CD4-positive, alpha-beta T cell treated with Interleukin-2 at 100 ng/mL for 4 hours (primary cell): ENCODE measurements around the gene NGFR.

Source experiments
- DNase-seq: peaks from one replicate; pipeline ENCODE4 v3.0.0-alpha.2; 2020; ENCODE audit warnings: low spot score

The NGFR gene

GRCh38 chr17:49515196-49515770 is 20.2 kb downstream of the NGFR start:
- no peak for DNase-seq

DNA sequence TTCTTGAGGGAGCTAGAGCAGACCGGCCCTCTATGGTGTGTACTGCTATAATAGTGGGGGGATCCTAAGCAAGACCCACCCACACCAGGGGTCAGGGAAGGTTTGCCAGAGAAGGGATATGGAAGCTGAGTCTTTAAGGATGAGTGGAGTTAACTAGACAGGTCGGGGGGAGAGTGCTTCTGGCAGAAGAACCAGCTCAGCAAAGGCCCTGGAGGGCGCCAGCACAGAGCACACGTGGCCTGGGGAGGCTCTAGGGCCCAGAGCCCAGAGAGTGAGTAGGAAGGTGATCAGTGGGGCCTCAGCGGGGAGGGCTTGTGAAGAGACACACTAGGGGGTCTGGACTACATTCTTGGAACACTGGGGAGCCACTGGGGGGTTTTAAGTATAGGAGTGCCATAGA is 21.1 kb downstream of the NGFR start:
- no peak for DNase-seq

DNA sequence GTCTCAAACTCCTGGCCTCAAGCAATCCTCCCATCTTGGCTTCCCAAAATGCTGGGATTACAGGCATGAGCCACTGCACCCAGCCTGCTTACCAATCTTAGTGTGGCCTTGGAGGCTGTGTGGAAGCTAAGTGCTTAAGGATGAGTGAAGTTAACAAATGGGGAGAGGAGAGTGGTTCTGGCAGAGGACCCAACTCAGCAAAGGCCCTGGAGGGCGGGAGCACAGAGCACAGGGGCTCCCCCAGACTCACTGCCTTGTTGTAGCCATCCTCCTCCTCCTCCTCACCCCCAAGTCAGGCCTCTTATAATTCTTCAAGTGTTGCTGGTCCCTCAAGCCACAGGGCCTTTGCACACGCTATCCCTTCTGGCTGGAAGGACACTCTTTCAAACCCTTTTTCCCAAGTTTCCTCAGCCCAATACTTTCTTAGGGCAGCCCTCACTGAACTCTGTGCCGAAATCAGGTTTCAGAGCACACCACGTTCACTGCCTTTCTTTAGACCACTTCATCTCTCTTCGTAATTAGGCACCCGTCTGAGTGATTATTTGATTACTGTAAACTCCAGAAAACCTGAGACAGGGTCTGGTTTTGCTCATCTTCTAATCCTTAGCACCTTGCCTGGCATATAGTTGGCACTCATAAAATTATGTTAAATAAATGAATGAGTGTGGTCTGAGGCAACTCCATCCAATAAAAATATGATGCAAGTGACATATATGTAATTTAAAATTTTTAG is 23.4 kb downstream of the NGFR start:
- no peak for DNase-seq

DNA sequence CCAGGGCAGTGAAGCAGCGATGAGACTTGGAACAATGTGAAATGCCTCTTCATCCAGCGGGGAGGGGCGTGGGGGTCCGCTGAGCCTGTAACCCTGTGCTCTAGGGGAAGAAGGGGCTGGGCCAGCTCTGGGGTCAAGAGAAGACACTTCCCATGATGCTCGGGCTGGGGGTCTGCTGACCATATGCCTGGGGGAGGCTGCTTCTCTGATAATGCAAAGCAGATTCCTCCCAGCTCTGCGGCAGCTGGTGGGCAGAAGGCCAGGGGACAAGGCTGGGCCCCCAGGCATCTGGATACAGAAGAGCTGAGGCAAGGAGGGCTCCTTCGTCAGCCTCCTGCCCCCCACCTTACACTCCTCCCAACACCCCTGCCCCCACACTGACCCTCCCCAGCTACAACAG is 24.7 kb downstream of the NGFR start:
- no peak for DNase-seq

DNA sequence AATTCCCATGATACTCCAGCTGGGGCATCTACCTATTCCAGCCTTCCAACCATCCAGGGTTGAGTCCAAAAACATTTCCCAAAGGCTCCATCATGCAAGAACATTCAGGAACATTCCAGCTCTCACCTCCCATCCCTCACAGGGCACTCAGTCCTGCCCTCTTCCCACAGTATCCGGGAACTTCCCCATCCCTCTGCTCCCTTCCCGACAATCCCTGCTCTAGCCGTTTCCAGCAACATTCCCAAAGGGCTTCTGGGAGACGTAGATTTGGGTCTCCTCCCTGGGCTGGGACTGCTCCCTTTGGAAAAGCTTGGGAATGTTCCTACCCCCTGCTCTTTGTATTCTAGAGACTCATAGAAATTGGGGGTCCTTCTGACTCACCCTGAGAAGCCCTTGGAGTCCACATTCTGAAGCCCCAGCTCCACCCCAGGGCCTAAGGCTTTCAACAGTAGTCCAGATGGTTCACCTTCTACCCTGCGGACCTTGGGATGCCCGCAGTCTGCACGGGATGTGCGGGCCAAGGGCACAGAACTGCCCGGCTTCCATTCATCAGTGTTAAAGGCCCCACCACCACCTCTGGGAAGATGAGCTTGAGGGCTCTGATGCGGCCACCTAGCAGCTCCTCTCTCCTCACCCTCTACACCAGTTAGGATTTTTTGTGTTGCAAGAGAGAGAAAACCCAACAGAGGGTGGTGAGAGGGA is 25.4 kb downstream of the NGFR start:
- no peak for DNase-seq

DNA sequence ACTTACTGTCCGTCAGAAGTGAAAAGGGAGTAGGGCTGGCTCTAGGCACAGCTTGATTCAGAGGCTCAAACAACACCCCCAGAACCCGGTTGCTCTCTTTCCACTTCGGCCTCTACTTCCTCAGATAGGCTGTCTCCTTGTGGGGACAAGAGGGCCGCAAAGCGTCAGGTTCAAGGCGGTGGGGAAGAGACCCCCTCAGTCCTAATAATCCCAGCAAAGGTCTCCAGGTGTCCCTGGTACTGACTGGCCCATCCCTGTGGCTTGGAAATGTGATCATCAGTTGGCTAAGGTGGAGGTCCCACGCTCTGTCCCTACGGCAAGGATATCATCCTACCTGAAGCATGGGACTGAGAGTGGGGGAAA is 26.0 kb downstream of the NGFR start:
- DNase-seq, result no peak

DNA sequence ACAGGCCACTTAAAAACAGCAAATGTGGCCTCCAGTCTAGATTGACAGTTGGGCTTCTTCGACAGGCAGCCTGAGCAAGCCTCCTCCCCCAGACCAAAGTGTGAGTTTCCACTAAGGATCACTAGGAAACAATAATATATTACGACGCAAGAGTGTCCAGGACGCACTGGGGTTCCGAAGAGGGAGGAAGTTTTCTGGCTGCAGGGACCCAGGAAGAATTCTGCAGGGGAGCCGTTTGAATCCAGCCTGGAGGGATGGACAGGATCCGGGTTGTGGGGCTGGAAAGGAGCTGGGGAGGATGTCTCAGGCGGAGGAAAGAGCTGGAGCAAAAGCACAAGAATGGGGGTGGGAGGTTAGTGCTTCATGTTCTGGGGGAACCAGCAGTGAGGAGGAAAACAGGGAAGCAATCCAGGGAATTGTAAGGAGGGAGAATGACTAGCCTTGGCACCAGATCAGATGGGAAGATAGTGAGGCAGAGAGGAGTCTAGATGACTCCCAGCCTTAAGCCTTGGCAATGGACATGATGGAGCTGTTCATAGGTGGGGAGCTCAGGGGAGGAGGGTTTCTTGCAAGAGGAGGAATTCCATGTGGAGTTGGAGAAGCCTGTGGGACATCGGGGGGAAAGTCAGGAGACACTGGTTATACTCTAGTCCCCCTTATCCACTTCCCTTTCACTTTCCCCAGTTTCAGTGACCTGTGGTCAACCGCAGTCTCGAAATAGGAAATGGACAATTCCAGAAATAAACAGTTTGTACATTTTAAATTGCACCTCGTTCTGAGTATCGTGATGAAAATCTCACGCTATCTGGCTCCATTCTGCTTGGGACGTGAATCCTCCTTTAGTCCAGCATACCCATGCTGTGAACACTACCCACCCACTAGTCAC is 26.6 kb downstream of the NGFR start:
- no peak for DNase-seq

GRCh38 chr17:49522357-49522890 is 27.3 kb downstream of the NGFR start:
- no peak for DNase-seq

- DNase-seq, result no peak
These were observed 28.1 kb downstream of the NGFR start for GRCh38 chr17:49523196-49523595.

DNA sequence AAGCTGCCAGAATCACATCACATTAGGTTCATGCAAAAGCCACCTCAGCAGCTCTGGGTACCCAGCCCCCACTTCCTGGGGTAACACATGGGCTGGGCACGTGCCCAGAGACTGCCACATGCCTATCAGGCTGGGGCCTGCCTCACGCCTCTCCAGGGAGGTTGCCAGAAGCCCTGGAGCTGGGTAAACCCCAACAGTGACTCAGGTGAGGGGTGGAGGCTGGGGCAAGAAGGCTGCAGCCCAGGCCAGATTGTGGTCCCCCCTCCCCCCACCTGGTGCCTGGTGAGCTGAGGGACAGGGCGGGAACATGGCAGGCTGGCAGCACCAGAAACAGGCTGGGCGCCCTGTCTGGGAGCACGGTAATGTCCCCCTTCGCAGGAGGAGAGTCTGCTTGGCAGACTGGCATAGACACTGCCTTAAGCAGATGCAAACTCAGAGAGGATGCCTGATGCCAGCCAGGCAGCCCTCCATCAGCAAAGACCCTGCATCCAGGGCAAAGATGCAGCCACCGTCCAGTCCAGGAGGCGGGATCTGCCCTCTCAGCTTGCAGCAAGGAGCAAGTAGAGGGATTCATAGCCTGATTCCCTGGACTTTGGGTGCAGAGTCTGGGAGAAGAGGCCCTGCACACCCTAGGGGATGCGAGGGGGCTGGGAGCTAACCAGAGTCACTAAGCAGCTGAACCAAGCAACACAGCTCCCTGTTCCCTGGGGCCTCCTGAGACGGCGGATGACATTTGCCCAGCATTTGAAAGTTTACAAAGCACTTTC is 28.8 kb downstream of the NGFR start:
- DNase-seq, result no peak

GRCh38 chr17:49524473-49525359 is 29.6 kb downstream of the NGFR start:
- DNase-seq, result no peak

DNA sequence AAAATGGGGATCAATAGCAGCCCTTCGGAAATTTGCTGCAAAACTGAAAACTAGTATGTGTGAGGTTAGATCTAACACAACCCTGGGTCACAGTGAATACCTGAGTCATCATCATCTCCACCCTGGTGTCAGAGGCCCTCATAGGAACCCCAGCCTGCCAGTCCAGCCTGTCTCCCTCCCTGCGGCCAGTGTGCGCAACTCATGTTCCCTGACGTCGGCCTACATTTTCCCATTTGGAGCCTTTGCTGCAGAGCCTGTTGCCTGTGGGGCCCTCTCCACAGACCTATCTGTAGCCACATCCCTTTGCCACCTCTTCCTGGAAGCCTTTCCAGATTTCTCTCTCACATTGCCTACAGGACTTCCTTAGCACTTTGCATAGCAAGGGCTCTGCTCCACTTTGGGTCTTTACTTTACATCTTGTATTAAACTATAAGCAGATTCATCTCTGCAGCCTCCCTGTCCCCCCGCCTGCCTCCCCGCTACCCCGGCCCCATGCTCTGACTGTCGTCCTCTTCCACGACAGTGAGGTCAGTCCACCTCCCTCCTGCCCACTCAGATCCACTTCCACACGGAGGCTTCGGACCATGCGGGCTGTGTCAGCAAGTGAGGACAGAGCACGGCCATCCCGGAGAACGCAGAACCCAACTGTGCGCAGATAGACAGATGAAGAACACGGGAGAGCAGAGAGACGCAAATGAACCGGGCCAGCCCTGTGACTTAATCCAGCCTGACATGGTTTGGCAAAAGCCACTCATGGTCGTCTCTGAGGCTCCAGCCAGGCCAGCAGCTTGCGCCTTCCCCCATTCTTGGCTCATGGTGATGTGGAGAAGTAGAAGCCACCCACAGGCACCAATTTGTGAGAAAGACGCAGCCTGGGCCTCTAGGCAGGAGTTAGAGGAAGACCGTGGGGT is 31.0 kb downstream of the NGFR start:
- no peak for DNase-seq

DNA sequence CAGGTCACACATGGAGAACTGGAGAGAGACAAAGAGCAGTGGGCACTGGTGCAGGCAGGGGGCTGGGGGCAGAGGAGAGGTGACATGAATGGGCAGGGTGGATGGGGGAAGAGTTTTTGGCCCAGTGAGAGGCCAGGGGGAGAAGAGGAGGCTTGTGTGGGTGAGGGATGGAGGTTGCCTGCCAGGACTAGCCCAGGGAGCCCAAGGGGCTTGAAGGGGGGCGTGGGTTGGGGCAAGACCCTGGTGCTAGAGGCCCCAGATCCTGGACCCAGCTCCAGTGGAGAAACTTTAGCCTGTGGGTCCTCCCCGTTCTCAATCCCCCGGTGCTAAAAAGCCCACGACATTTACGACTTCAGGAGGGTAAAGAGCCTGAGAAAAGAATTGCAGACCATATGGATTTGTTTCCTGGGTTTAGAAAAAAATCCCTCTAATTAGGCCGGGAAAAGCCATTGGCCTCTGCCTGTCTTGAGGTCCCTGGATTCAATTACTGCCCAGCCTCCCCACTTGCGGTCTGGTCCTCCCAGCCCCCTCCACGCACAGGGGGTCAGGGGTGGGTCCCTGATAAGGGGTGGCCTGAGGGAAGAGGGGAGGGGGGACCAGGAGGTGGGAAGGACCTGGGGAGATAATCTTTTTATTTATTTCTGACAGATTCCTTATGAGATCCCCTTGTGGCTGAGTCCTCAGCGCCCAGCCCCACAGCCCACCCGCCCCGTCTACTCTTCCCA is 33.0 kb downstream of the NGFR start:
- DNase-seq, result no peak

- DNase-seq, result no peak
These were observed 33.9 kb downstream of the NGFR start for GRCh38 chr17:49528966-49529365.

DNA sequence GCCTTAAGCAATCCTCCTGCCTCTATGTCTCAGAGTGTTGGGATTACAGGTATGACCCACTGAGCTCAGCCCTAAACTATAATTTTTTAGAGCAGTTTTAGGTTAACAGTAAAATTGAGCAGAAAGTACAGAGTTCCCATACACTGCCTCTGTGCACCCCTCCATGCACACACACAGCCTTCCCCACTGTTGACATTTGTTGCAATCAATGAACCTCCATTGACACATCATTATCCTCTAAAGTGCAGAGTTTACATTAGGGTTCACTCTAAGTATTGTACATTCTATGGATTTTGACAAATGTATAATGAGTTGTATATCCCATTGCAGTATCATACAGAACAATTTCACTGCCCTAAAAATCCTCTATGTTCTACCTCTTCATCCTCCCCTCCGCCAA is 35.0 kb downstream of the NGFR start:
- no peak for DNase-seq

- DNase-seq, result no peak
These were observed 48.8 kb downstream of the NGFR start for GRCh38 chr17:49543860-49544259.

DNA sequence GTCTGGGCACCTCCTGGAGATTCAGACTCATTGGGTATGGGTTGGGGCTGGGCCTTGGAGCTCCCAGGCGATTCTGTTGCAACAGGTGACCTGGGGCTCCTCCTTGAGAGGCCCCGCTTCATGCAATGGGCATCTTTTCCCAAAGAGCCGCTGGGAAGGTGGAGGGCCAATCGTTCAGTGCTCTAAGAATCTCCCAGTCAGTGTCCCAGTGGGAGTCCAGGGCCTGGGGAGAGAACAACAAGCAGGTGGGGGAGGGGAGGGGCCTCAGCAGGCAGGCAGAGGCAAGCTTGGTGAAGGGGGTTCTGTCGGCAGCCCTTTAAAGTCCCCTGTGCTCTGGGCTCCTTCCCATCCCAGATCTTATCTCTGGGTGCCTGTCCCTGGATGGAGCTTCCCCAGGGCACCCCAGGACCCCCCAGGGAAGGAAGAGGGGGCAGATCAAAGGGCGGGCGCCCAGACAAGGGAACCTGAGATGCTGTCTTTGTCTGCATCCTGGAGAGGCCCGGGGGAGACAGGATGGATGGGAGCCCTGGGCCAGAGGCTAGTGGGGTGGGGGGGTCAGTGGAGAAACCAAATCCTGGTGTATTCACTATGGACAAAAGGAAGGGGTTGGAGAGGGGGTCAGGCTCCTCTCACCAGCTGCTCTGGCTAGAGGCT is 50.0 kb downstream of the NGFR start:
- no peak for DNase-seq
